Smooth muscle cell (in vitro differentiated cells): ENCODE results near the gene CACNA1C. TPM values are rescaled to one million over a fixed set of nuclear protein-coding genes. Genes with fewer than 3 reads are reported as not detected.

Experiments
- DNase-seq: peaks from one replicate; lab custom pipeline; 2025; ENCODE audit not compliant: unreplicated experiment; lab: John Stamatoyannopoulos, UW
- H2AFZ ChIP-seq: fragments of 200-600 bp; sonication (generic); 2 replicates; pipeline ENCODE4 v1.6.0; 2016; ENCODE audit warnings: antibody characterized with exemption, low read depth, mild to moderate bottlenecking
- H3F3A ChIP-seq: fragments of 200-600 bp; sonication (generic); 2 replicates; pipeline ENCODE4 v1.6.0; 2017; ENCODE audit warnings: antibody characterized with exemption, low read depth
- H3K27ac ChIP-seq: fragments of 200-600 bp; sonication (generic); 2 replicates; pipeline ENCODE4 v1.5.1; 2016; ENCODE audit warnings: low read depth, mild to moderate bottlenecking
- H3K27me3 ChIP-seq: fragments of 200-600 bp; sonication (generic); 2 replicates; pipeline ENCODE4 v1.6.1; 2016; ENCODE audit warnings: low read depth, mild to moderate bottlenecking
- H3K36me3 ChIP-seq: fragments of 200-600 bp; sonication (generic); 2 replicates; pipeline ENCODE4 v1.5.1; 2016; ENCODE audit warnings: low read depth
- H3K4me1 ChIP-seq: fragments of 200-600 bp; sonication (generic); 2 replicates; pipeline ENCODE4 v1.5.1; 2016; ENCODE audit warnings: low read depth
- H3K4me2 ChIP-seq: fragments of 200-600 bp; sonication (generic); 2 replicates; pipeline ENCODE4 v1.6.0; 2016; ENCODE audit warnings: mild to moderate bottlenecking
- H3K4me3 ChIP-seq: fragments of 200-600 bp; sonication (generic); 2 replicates; pipeline ENCODE4 v1.5.1; 2016; ENCODE audit warnings: mild to moderate bottlenecking
- H3K79me2 ChIP-seq: fragments of 200-600 bp; sonication (generic); 2 replicates; pipeline ENCODE4 v1.6.0; 2016; ENCODE audit warnings: low read depth, mild to moderate bottlenecking
- H3K9ac ChIP-seq: fragments of 200-600 bp; sonication (generic); 2 replicates; pipeline ENCODE4 v1.6.0; 2016; ENCODE audit warnings: low read depth
- H3K9me3 ChIP-seq: fragments of 200-600 bp; sonication (generic); replicated peaks from 2 replicates; pipeline ENCODE4 v1.5.1; 2016; ENCODE audit warnings: low read depth
- H4K20me1 ChIP-seq: fragments of 200-600 bp; sonication (generic); 2 replicates; pipeline ENCODE4 v1.6.0; 2016; ENCODE audit warnings: low read depth
- CTCF ChIP-seq: fragments of 200-600 bp; sonication (generic); IDR thresholded peaks from 2 replicates; pipeline ENCODE4 v1.5.1; 2017; ENCODE audit warnings: borderline replicate concordance, mild to moderate bottlenecking, antibody characterized with exemption; ENCODE audit not compliant: insufficient read depth, poor library complexity, severe bottlenecking
- WGBS: methylation state at CpG from one replicate; pipeline ENCODE4 v1.1.7; 2016; ENCODE audit warnings: low lambda C conversion rate; 5-methylcytosine and 5-hydroxymethylcytosine counted together
- polyA plus RNA-seq: library from polyadenylated mRNA; unstranded; fragments of >200 nt; fragmentation: Nextera tagmentation; extraction: Ambion mirVana; gene quantifications from 2 replicates; pipeline ENCODE4 v1.2.1, GENCODE V29; 2016
- total RNA-seq: library from RNA; depleted of rRNA; stranded (reverse); fragments of >200 nt; gene quantifications from 2 replicates; pipeline ENCODE4 v1.2.3, GENCODE V29; 2014

CACNA1C gene
- total and polyA plus RNA-seq, 2 experiments from 2014 or later = 1.6 to 4.5 TPM

DNA sequence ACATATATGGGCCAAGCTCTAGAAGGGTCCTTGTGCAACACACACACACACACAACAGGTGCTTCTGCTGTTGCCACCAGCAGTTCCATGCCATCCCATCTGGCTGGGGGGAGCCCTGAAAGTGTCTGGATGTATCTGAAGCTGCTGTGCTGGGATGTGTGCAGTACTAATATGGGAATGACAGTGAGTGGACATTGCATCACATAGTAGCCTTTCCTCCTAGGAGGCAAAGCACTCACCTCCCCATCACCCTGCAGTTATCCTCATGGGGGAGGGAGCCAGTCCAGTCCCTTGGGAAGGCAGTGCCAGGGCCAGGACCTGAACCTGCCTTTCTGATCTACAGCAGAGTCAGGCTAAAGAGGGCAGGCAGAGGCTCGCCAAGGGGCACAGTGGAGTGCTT, 208.9 kb downstream of the CACNA1C start:
- H3F3A ChIP-seq = no peaks in the 10 kb centered on the region
- H3K9ac ChIP-seq = no peak overlapping the region
- DNase-seq = no peak
- H3K36me3 ChIP-seq = no peaks in the 10 kb centered on the region
- H3K4me2 ChIP-seq = no peak overlapping the region
- H3K4me1 ChIP-seq = peaks cover 4% of the 10 kb centered on the region
- no peaks in the 10 kb centered on the region for H4K20me1 ChIP-seq
- H3K9me3 ChIP-seq = no peaks in the 10 kb centered on the region
- no peak overlapping the region for H2AFZ ChIP-seq
- H3K79me2 ChIP-seq = no peaks in the 10 kb centered on the region
- no peaks in the 10 kb centered on the region for H3K27me3 ChIP-seq
- no peak for TF ChIP-seq CTCF
- no peak overlapping the region for H3K27ac ChIP-seq
- H3K4me3 ChIP-seq = no peak overlapping the region
- 100% methylated on average over 1 of the region's 1 CpG for WGBS

GRCh38 chr12:2262449-2262848, 209.7 kb downstream of the CACNA1C start:
- no peak overlapping the region for H3K4me2 ChIP-seq
- H3K9me3 ChIP-seq = no peaks in the 10 kb centered on the region
- no peaks in the 10 kb centered on the region for H4K20me1 ChIP-seq
- H2AFZ ChIP-seq = no peak overlapping the region
- H3K4me3 ChIP-seq = no peak overlapping the region
- H3K36me3 ChIP-seq = no peaks in the 10 kb centered on the region
- H3F3A ChIP-seq = no peaks in the 10 kb centered on the region
- no peak overlapping the region for H3K27ac ChIP-seq
- 95% methylated on average over 2 of the region's 2 CpGs for WGBS
- peaks cover 8% of the 10 kb centered on the region for H3K4me1 ChIP-seq
- no peaks in the 10 kb centered on the region for H3K27me3 ChIP-seq
- no peak for DNase-seq
- H3K79me2 ChIP-seq = no peaks in the 10 kb centered on the region
- H3K9ac ChIP-seq = no peak overlapping the region
- no peak for TF ChIP-seq CTCF

DNA sequence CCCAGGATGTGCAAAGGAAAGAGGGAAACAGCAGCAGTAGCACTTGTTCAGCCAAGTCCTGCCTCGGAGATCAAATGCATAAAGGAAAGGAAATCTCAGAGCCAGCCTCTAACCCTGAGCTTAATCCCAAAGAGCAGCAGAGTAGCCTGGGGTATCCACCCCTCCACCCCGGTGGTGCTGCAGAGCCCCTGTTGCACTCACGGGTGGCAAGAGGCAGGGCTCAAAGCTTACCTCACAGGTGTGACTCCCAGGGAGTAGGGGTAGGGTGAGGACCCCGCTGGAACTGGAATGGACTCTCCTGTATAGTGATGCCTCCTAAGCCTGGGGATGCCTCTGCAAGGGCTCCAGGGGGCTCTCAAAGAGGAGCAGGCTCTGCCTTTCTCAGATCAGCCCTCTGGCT, 211.1 kb downstream of the CACNA1C start:
- WGBS = 91% methylated on average over 4 of the region's 4 CpGs
- Histone ChIP-seq H4K20me1 (no peaks in the 10 kb centered on the region), H3F3A (no peaks in the 10 kb centered on the region), H3K4me1 (peaks cover 8% of the 10 kb centered on the region), H3K4me2 (no peak overlapping the region), H3K36me3 (no peaks in the 10 kb centered on the region), H2AFZ (no peak overlapping the region), H3K27me3 (no peaks in the 10 kb centered on the region), H3K9me3 (no peaks in the 10 kb centered on the region), H3K4me3 (no peak overlapping the region), H3K79me2 (no peaks in the 10 kb centered on the region), H3K27ac (no peak overlapping the region), H3K9ac (no peak overlapping the region)
- DNase-seq = no peak
- TF ChIP-seq CTCF = no peak

GRCh38 chr12:2264651-2265232, 212.0 kb downstream of the CACNA1C start:
- Histone ChIP-seq H3K27ac (peak overlapping the region; percentile 5), H2AFZ (no peak overlapping the region), H3F3A (no peaks in the 10 kb centered on the region), H3K36me3 (no peaks in the 10 kb centered on the region), H3K4me1 (peaks cover 8% of the 10 kb centered on the region), H3K27me3 (no peaks in the 10 kb centered on the region), H3K79me2 (no peaks in the 10 kb centered on the region), H3K4me2 (peak overlapping the region; percentile 66), H3K4me3 (no peak overlapping the region), H3K9ac (no peak overlapping the region), H4K20me1 (no peaks in the 10 kb centered on the region), H3K9me3 (no peaks in the 10 kb centered on the region)
- 46% methylated on average over 6 of the region's 6 CpGs for WGBS
- no peak for TF ChIP-seq CTCF
- DNase-seq = no peak
